ENCODE results near the gene LIMCH1. TPM values are rescaled to one million over a fixed set of nuclear protein-coding genes. Genes with fewer than 3 reads are reported as not detected.

The LIMCH1 gene
- total RNA-seq, 1 donor from 2014 or later = not detected

- TF ChIP-seq CTCF (IDR thresholded peaks at IDR 0.05) = no peak
- H3K27me3 Mint-ChIP-seq = peaks cover 6% of the 10 kb centered on the region
- H3K9me3 Mint-ChIP-seq = peaks cover 5% of the 10 kb centered on the region
- CTCF ChIA-PET = no interaction called here
- DNase-seq (no peak), ATAC-seq (ENCODE audit: low read depth) (no peak)
- no peaks in the 10 kb centered on the region for H3K36me3 Mint-ChIP-seq (ENCODE audit: low read depth)
- no peak overlapping the region for H3K4me3 Mint-ChIP-seq
- H3K4me1 Mint-ChIP-seq = no peaks in the 10 kb centered on the region
- POLR2A ChIA-PET = no interaction called here
- H3K27ac Mint-ChIP-seq = no peak overlapping the region
- intact Hi-C loops (cut with micrococcal nuclease) = no loop called here
Observed at GRCh38 chr4:41723286-41723685, 185.3 kb downstream of the LIMCH1 start.

- ChIA-PET POLR2A (no interaction called here), CTCF (no interaction called here)
- H3K4me1 Mint-ChIP-seq = no peaks in the 10 kb centered on the region
- peaks cover 4% of the 10 kb centered on the region for H3K27me3 Mint-ChIP-seq
- intact Hi-C loops (cut with micrococcal nuclease) = no loop called here
- no peak for ATAC-seq (ENCODE audit: low read depth)
- H3K27ac Mint-ChIP-seq = no peak overlapping the region
- no peaks in the 10 kb centered on the region for H3K36me3 Mint-ChIP-seq (ENCODE audit: low read depth)
- no peak for DNase-seq
- peaks cover 5% of the 10 kb centered on the region for H3K9me3 Mint-ChIP-seq
- TF ChIP-seq CTCF (IDR thresholded peaks at IDR 0.05) = no peak
- no peak overlapping the region for H3K4me3 Mint-ChIP-seq
Observed at GRCh38 chr4:41725254-41725653, 187.3 kb downstream of the LIMCH1 start.

GRCh38 chr4:41727861-41728572 is 190.1 kb downstream of the LIMCH1 start:
- Mint-ChIP-seq H3K4me3 (no peak overlapping the region), H3K4me1 (no peaks in the 10 kb centered on the region), H3K27me3 (peaks cover 6% of the 10 kb centered on the region), H3K36me3 (ENCODE audit: low read depth) (no peaks in the 10 kb centered on the region), H3K27ac (no peak overlapping the region), H3K9me3 (peaks cover 5% of the 10 kb centered on the region)
- POLR2A ChIA-PET = no interaction called here
- CTCF ChIA-PET = no interaction called here
- TF ChIP-seq CTCF (IDR thresholded peaks at IDR 0.05) = no peak
- ATAC-seq (ENCODE audit: low read depth) (no peak), DNase-seq (no peak)
- intact Hi-C loops (cut with micrococcal nuclease) = no loop called here

- CTCF ChIA-PET = no interaction called here
- Mint-ChIP-seq H3K27ac (no peak overlapping the region), H3K4me3 (no peak overlapping the region), H3K9me3 (peaks cover 5% of the 10 kb centered on the region), H3K4me1 (no peaks in the 10 kb centered on the region), H3K36me3 (ENCODE audit: low read depth) (no peaks in the 10 kb centered on the region), H3K27me3 (peaks cover 6% of the 10 kb centered on the region)
- POLR2A ChIA-PET = no interaction called here
- intact Hi-C loops (cut with micrococcal nuclease) = no loop called here
- ATAC-seq (ENCODE audit: low read depth) (no peak), DNase-seq (no peak)
- TF ChIP-seq CTCF (IDR thresholded peaks at IDR 0.05) = no peak
Observed at GRCh38 chr4:41728573-41728913, 190.6 kb downstream of the LIMCH1 start.

GRCh38 chr4:41731569-41732126 is 193.7 kb downstream of the LIMCH1 start:
- intact Hi-C loops (cut with micrococcal nuclease) = no loop called here
- no peak overlapping the region for H3K27ac Mint-ChIP-seq
- TF ChIP-seq CTCF (IDR thresholded peaks at IDR 0.05) = no peak
- H3K9me3 Mint-ChIP-seq = no peaks in the 10 kb centered on the region
- POLR2A ChIA-PET = no interaction called here
- H3K36me3 Mint-ChIP-seq (ENCODE audit: low read depth) = no peaks in the 10 kb centered on the region
- DNase-seq (no peak), ATAC-seq (ENCODE audit: low read depth) (no peak)
- H3K27me3 Mint-ChIP-seq = peaks cover 11% of the 10 kb centered on the region
- H3K4me1 Mint-ChIP-seq = no peaks in the 10 kb centered on the region
- H3K4me3 Mint-ChIP-seq = no peak overlapping the region
- CTCF ChIA-PET = no interaction called here
